H1 (cell line): ENCODE results near the gene PLXNA4. TPM values are rescaled to one million over a fixed set of nuclear protein-coding genes. Genes with fewer than 3 reads are reported as not detected.

ENCODE experiments used
- E2F6 ChIP-seq: IDR thresholded peaks from 2 replicates; pipeline ENCODE4 v1.6.1; 2012; ENCODE audit warnings: inconsistent platforms
- polyA plus RNA-seq, 7 experiments: library from polyadenylated mRNA; depleted of rRNA in 3 of 7; stranded (reverse) in 5 of 7; unstranded in 2 of 7; fragments of >200 nt in 5 of 7; fragments of 200-250 nt in 2 of 7; gene quantifications; 1 replicate in 5 of 7; 2 replicates in 1 of 7; 4 replicates in 1 of 7; pipeline versions ENCODE4 v1.2.1 to v1.2.3, GENCODE V29; 2011 to 2013; ENCODE audit warnings: missing spikeins in 2 of 7, mixed read lengths in 2 of 7
- total RNA-seq: library from RNA; stranded (reverse); fragmentation: NEBNext Ultra II Directional; extraction: Animal tissue kit (Norgen Biotek cat#: 25700); gene quantifications from 2 replicates; pipeline ENCODE4 v1.2.1, GENCODE V29; 2021

Gene PLXNA4
- total and polyA plus RNA-seq, 2 of the 8 experiments (the other 6 are each of a cell fraction or from before 2014, with no cell fraction given): 0.76 to 0.79 TPM

- TF ChIP-seq E2F6: no peak
- TF ChIP-seq, all 59 proteins: peak for 0
Observed at GRCh38 chr7:132347123-132347522, 229.1 kb downstream of the PLXNA4 start (continued).
